ENCODE measurements around the gene CLCNKA.
"Not testable (repeated sequence)": the region's sequence is repeated elsewhere in the genome, so short reads cannot be mapped to it uniquely, and the experiment has no call there.

Gene CLCNKA

DNA sequence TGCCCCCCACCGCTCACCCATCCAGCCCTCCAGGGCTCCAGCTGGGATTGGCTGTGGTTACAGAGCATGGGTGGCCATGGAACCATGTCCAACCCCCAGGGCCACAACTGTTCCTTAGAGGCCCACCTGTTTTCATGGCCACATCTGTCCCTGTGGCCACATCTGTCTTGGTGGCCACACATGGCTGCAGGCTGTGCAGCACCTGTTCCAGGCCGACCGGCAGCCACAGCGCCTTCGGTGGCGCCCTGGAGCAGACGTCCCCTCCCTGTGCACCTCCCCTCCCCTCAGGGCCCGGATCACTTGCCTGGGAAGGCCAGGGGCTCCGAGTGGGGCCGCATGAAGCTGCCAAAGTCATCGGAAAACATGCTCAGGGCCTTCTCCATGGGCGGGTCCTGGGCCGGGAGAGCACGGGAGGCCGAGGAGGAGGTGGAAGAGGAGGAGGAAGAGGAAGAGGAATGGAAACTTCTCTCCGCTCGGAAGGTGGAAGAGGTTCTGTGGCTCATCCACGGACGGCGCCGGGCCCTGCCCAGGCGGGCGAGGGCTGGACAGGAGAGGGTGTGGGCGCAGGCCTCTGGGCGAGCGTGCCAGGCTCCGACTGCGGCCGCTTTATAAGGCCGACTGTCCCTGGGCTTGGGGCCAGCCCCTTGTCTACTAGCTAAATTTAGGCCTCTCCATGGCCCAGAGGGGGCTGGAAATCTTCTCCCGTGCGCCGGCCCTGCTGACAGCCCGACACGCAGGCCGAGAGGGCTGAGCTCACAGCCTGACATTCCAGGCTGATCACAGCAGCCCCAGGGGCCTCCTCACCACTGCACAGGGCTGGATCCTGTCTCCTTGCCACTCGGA, 4.2 kb upstream of the CLCNKA start, which contains the start of gene HSPB7:
HSPB7 (minus strand) TSS at position 583 of the 843 bp plus-strand sequence; CDS start at position 503, 80 bp downstream.
- no peak for DNase-seq (ENCODE audit: low read depth, low spot score)

DNA sequence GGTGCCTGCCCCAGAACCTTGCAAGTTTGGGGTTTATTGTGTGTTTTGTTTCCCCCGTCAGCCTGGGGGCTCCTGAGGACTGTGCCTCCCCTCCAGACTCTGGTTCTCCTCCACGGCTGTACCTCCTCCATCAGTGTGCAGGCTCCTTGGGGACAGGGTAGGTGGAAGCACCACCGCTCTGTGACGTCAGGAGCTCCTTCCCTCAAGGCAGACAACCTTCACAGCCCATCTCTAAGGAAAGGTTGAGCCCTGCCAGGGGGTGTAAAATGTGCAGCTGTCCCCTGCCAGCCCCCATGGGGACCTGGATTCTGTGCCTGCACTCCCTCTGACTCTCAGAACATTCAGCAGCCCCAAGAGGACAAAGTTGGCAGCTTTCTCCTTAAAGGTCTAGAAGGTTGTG, 3.5 kb upstream of the CLCNKA start:
- no peak for DNase-seq (ENCODE audit: low read depth, low spot score)

DNA sequence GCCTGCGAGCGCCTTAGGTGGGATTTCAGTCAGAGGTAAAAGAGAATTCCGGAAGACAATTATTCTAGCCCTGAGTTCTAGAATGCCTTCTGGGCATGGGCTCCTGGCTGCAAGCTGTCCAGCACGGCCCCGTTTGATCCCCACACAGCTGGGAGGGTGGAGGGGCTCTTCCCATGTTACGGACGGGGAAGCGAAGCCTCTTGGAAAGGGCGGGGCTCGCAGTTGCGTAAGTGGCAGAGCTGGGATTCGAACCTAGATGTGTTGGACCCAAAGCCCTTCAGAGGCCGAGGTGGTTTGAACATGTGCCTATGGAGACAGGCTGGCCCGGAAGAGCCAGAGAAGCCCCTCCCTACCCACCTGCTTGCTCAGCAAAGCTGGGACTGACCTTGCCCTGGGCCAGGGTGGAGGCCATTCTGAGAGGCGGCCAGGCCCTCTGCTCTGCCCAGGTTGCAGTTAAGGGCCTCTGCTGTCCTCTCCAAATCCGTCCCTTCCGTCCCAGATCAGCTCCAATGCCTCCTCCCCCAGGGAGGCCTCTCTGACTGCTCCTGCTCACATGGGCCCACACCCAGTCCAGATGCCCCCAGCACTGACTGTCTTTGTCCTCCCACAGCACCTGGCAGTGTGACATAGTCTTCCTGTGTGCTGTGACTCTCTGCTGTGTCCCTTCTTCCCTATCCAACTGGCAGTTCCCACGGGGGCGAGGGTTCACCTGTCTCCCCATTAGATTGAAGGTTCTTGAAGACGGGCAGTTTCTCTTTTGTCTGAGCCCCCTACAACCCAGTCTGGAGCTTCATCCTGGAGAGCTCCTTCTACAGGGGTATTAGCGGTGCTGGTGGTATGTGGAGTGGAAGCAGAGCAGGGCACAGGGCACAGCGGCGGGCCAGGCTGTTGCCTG, 2.8 kb upstream of the CLCNKA start:
- DNase-seq (ENCODE audit: low read depth, low spot score) = no peak

DNA sequence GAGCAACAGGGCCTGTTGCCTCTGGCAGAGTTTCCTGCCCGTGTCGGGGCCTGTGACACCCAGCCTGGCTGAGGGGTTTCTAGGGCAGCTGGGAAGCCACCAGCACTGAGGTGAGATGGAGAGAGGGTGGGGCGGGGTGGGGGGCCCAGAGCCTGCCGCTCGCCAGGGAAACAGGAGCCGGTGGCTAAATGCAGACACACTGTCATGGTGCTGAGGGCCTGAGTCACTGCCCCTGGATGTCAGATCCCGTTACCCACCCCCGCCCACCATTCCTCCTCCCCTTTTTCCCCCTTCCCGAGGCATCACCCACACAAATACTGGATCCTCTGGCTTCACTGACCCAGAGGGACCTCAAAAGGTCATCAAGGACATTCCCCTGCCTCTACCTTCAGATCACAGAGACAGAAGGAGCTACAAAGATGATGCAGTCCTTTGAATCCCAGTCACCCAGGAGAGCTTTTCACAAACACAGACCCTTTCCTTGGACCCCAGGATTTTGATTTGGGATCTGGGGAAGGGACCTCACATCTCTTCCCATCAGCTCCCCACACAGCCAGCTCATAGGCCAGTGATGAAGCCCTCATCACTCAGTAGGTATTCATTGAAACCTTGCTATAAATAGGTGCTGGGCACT, 2.1 kb upstream of the CLCNKA start:
- no peak for DNase-seq (ENCODE audit: low read depth, low spot score)

DNA sequence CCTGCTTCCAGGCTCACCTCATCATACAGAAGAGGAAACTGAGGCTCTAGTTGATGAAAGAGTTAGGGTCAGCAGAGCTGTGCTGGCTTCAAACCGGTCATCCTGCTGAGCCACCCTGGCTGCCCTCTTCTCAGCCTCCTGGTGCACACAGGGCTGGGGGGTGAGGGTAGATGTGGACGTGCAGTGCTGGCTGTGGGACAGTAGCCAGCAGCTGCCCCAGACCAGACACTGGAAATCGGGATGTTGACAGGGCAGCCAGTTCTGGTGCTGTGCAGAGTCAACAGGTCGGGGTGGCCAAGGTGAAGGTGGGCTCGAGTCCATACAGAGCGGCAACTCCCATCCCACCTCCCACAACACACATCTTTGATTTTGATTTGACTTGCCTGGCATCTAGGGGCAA, 1.5 kb upstream of the CLCNKA start:
- no peak for DNase-seq (ENCODE audit: low read depth, low spot score)

DNA sequence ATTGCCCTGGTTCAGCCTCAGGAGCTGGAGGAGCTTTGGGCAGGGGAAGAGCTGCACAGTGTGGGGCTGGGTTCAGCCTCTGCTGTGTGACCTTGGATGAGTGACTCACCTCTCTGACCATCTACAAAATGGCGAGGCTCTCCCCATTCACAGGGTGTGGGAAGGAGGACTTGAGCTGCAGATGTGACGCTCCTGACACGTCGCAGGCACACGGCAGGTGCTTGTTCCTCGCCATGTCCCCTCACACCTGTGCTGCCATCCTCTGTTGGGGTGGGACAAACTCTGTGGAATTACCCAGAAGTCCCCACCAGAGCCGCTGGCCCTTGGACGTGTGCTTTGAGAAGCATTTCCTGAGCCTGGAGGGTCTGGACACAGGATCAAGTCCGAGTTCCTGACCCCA, 958 bp upstream of the CLCNKA start:
- not testable (repeated sequence) for DNase-seq (ENCODE audit: low read depth, low spot score)

DNA sequence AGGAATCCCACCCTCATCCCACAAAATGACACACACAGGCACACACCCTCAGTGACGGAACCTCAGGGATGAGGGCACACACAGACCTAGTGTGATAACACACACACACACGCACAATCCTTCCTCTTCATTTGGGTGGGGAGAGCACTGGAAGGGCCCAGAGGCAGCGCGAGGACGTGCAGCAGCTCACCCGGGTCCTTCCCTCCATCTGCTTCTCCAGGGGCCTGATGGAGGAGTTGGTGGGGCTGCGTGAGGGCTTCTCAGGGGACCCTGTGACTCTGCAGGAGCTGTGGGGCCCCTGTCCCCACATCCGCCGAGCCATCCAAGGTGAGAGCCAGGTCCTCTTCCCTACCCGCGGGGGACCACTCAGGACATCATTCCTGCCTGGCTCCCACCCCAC, 557 bp downstream of the CLCNKA start:
- no peak for DNase-seq (ENCODE audit: low read depth, low spot score)

DNA sequence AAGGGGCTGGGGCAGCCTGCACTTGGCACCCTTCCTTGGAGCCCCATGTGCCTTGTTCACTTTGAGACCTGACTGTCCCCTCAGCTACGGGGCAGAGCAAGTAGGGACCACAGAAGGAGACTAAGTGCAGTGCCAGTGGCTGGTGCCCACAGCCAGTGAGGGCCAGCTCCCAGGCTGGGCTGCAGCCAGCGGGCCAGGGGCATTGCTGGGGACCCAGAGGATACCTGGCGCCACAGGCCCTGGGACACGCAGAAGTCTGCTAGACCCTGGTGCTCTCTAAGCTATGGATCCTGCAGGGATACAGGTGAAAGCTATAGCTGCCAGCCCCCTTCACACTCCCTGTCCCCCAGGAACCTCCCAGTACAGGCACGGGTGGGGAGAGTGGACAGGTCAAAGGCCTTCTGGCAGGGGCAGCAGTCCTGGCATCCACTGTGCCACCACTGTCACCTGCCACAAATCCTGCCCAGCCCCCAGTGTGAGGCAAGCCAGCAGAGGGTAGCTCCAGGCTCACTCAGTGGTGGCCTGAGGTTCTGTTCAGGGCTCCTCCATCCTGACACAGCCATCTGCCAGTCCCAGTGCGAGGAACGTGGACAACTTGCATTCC, 1.3 kb downstream of the CLCNKA start:
- no peak for DNase-seq (ENCODE audit: low read depth, low spot score)

DNA sequence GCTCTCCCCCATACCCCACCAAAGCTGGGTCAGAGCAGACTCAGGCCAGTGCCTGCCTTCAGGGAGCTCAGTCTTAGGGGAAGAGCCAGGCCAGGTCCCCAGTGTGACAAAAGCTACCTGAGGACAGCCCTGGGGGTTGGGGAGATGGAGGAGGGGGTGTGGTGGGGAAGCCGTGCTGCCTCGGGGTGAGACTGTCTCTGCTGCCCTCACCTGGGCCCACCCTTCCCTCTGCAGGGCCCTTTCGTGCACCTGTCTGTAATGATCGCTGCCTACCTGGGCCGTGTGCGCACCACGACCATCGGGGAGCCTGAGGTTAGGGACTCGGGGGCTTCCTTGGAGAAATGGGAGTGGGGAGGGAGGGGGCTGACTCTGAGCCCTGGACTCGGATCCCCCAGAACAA, 4.5 kb downstream of the CLCNKA start:
- DNase-seq (ENCODE audit: low read depth, low spot score) = not testable (repeated sequence)

DNA sequence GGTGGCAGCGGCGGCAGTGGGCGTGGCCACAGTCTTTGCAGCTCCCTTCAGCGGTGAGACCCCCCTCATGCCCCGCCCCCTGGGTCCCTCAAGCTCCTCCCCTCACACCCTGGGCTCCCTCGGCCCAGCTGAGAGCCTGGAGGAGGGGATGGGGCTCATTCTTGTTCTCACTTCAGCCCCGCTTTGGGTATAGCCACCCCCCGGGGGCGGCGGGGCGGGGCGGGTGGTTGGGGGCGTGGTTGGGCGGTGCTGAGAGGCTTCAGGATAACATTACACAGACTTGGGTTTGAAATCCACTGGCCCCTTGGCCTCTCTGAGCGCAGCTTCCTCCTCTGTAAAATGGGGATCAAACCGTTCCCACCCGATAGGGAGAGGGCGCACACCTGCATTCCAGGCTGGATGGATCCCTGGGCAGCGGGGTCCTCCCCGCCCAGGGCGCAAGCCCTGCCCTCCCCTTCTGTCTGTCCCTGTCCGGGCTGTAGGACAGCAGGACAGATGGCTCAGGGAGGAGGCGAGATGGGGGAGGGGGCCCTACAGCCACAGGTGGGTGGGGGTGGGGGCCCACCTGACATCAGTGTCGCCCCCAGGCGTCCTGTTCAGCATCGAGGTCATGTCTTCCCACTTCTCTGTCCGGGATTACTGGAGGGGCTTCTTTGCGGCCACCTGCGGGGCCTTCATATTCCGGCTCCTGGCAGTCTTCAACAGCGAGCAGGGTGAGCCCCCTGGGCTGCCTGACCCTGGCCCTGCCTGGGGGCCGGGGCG, 5.1 kb downstream of the CLCNKA start:
- DNase-seq (ENCODE audit: low read depth, low spot score) = no peak

DNA sequence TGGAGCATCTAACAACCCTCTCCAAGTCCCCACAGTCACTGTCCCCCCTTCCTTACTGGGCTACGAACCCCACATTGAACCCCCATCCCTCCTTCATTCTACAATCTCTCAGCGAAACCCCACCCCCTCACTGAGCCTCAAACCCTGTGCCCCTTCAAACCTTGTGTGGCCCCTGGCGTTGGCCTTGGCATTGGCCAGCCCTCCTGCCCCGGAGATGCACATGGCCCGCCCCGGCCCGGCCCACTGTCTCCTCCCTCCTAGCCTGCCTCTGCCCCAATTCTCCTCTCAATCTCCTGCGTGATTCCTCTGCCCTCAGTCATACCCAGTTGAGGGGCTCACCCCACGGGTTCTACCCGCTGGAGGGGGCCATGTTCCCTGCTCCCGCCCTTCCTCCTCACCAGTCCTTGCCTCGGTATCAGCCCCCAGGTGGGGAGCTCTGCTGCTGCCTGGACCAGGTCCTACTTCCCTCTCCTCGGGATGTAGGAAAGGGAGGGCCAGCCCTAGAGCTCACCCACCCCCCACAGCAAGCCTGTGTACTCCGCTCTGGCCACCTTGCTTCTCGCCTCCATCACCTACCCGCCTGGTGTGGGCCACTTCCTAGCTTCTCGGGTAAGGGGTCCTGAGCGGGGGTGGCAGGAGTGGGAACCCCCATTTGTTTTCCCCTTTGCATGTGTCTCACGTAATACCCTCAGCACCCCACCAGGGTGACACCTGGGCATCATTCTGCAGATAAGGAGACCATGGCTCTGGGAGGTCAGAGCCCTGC, 6.6 kb downstream of the CLCNKA start:
- no peak for DNase-seq (ENCODE audit: low read depth, low spot score)

DNA sequence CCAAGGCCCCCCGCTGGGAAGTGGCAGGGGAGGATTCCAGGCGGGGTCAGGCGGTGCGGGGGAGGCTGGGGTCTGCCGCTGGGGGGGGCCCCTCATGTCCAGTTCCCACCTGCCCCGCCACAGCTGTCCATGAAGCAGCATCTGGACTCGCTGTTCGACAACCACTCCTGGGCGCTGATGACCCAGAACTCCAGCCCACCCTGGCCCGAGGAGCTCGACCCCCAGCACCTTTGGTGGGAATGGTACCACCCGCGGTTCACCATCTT, 7.1 kb downstream of the CLCNKA start:
- not testable (repeated sequence) for DNase-seq (ENCODE audit: low read depth, low spot score)

DNA sequence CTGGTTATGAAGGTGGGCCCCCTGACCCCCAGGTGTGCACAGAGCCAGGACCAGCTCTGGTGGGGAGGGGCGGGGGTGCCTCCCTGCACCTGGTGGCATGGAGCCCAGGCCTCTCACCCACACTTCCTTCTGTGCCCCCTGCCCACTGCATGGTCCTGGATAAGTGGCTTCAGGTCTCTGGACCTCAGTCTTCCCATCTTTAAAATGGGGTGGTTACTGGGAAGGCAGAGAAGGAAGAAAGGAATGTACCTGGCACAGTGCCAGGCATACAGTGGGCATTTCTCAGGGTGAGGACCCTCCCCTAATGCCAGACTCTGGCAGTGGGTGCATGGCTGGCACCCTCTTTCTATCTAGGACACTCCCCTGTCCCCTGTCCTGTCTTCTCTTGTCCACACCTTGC, 7.5 kb downstream of the CLCNKA start:
- no peak for DNase-seq (ENCODE audit: low read depth, low spot score)

DNA sequence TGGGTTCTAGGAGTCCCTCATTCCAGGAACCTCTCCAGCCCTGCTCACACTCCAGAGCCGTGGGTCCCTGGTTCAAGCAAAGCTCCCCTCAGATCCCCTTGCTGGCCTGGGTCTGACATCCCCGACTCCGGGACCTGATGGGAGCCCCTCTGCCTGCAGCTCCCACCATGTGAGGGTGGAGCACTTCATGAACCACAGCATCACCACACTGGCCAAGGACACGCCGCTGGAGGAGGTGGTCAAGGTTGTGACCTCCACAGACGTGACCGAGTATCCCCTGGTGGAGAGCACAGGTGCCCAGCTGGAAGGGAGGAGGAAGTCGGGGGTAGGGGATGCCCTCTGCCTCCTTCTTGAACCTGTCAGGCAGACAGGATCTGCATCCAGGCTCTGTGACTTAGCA, 9.7 kb downstream of the CLCNKA start:
- no peak for DNase-seq (ENCODE audit: low read depth, low spot score)

DNA sequence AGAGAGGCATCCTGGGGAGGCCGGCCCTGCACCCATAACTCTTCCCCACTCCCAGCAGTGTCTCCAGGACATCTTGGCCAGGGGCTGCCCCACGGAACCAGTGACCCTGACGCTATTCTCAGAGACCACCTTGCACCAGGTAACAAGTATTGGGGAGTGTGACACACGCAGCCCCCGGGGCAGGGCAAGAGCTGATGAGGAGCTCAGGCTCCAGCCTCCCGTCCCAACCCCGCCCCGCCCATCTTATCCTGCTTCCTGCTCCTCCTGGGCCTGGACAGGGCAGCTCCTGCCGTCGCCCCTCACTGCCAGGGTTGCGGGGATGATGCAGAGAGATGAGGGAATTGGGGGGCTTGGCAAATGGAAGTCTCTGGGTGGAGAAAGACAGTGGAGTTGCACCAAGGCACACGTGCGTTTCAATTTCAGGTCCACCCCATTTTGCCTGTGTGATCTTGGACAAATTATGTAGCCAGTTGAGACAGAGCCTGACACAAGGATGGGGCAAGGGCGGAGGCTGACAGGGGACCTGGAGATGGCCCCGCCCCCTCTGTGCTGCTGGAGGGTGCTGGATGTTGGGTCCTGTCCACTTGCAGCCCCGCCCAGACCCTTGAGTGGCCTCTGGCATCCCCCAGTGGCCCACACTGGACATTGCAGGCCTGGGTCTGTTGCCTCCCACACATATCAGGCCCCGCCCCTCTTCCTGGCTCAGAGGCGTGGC, 10.7 kb downstream of the CLCNKA start:
- peak; percentile 49 for DNase-seq (ENCODE audit: low read depth, low spot score)

DNA sequence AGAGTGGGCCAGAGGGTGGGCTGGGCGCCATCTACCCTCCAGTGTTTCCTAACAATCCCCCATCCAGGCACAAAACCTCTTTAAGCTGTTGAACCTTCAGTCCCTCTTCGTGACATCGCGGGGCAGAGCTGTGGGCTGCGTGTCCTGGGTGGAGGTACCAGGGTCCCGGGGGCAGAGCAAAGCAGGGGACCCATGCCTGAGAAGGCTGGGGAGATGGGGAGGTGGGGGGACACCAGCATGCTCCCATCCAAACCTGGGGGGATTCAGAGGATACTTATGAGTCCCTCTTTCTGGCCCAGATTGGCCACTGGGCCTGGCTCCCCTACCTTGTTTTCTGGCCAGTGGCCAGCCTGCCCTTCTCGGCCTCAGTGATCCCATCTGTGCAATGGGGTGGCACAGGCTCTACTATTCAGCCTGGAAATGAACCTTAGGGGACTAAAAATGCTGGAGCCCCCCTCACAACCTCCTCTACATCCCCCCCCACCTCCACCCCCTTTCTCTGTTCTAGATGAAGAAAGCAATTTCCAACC, 11.3 kb downstream of the CLCNKA start:
- not testable (repeated sequence) for DNase-seq (ENCODE audit: low read depth, low spot score)

DNA sequence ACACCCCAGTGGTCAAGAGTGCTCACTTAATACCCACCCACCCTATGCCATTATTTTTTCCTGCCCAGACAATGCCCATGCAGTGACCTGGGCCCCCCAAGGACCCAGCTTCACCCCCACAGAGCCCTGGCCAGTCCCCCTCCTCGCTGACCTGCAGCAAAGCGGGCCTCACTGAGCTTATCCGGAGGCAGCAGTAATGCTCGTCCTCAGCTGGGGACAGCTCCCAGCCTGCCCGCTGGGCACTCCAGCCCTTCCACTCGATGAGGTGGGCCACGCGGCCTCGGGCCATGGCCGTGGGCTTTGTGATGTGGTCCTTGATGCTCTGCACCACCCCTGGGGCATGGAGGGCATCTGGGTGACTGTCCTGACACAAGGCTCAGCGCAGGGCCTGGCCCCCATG, 14.6 kb downstream of the CLCNKA start:
- DNase-seq (ENCODE audit: low read depth, low spot score) = not testable (repeated sequence)

DNA sequence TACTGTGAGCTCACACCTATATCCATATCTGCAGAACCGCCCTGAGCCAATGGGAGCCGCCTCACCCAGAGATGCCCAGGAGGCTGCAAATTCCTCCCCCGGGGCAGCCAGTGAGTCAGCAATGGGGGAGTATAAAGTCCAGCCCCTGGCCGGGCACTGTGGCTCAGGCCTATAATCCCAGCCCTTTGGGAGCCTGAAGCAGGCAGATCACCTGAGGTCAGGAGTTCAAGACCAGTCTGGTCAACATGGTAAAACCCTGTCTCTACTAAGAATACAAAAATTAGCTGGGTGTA, 16.7 kb downstream of the CLCNKA start:
- DNase-seq (ENCODE audit: low read depth, low spot score) = no peak

DNA sequence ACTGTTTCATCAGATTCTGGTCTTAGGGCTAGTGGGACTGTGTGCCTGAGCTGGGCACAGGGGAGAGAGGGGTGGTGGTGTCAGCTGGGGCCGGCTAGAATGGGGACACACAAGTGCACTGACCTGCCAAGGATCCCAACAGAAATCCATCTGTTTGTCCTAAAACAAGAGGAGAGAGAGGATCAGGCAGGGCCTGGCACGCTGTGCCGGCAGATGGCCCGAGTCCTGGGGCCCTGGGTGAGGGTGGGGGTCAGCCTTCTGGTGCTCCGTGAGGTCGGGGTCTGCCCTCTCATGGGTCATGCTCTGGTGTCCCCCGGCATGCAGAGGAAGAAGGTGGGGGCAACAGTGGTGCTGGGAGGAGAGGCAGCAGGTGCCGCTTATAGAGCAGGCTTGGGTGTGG, 18.0 kb downstream of the CLCNKA start:
- DNase-seq (ENCODE audit: low read depth, low spot score) = not testable (repeated sequence)

DNA sequence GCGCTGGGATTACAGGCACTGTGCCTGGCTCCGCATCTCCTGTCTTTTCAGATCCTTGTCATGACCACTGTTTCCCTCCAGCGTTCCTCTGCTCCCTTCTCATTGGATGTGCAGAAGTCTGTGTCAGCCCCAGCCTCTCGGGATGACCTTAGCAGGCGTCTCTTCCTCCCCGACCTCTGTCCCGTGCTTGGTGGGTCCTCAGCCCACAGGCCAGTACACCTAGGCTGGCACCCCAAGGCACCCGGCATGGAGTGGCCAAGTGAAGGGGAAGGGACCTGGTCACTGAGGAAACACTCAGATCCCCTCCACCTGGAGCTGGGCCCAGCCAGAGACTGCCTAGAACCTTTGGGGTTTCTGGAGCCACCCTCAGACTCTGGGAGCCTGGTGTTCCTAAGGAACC, 19.4 kb downstream of the CLCNKA start:
- no peak for DNase-seq (ENCODE audit: low read depth, low spot score)

All from brain pericyte (primary cell).